A673 (cell line): ENCODE results near the gene ACAP2. TPM values are rescaled to one million over a fixed set of nuclear protein-coding genes. Genes with fewer than 3 reads are reported as not detected.

Experiments used
- BruUV-seq: library from RNA; stranded (reverse); fragments of 400-500 nt; replicated peaks from 2 replicates; lab custom pipeline; 2021; lab: Mats Ljungman, UMichigan
- CTCF ChIA-PET: fragments of 300-600 bp; sonication (Branson Sonifier 250); formaldehyde crosslinking; loops from one replicate; lab custom pipeline; 2022; ENCODE audit warnings: antibody characterized with exemption; lab: Charles Lee
- POLR2A ChIA-PET: fragments of 300-600 bp; sonication (Branson Sonifier 250); formaldehyde crosslinking; loops from one replicate; lab custom pipeline; 2022; ENCODE audit warnings: antibody characterized with exemption; ENCODE audit not compliant: low non-redundant PET; lab: Charles Lee
- DNase-seq: peaks from one replicate; pipeline ENCODE4 v3.0.0-alpha.2; 2015; ENCODE audit warnings: low spot score
- H3K27ac ChIP-seq: fragments of 200-600 bp; sonication (generic); 2 replicates; pipeline ENCODE4 v1.5.1; 2016; ENCODE audit warnings: mixed run types, low read depth, mild to moderate bottlenecking, mixed read lengths, antibody characterized with exemption, low read length; ENCODE audit not compliant: poor library complexity, severe bottlenecking
- H3K27me3 ChIP-seq: fragments of 200-600 bp; sonication (generic); replicated peaks from 2 replicates; pipeline ENCODE4 v1.6.1; 2017; ENCODE audit warnings: mixed run types, low read depth, mild to moderate bottlenecking, mixed read lengths, antibody characterized with exemption, low read length; ENCODE audit not compliant: insufficient read depth, poor library complexity
- H3K36me3 ChIP-seq: fragments of 200-600 bp; sonication (generic); 2 replicates; pipeline ENCODE4 v1.6.1; 2016; ENCODE audit warnings: mixed run types, mild to moderate bottlenecking, mixed read lengths, antibody characterized with exemption, low read length; ENCODE audit not compliant: insufficient read depth, poor library complexity, severe bottlenecking
- H3K4me1 ChIP-seq: fragments of 200-600 bp; sonication (generic); 2 replicates; pipeline ENCODE4 v1.6.1; 2017; ENCODE audit warnings: mixed run types, mild to moderate bottlenecking, mixed read lengths, antibody characterized with exemption, low read length; ENCODE audit not compliant: insufficient read depth, poor library complexity, severe bottlenecking
- H3K4me3 ChIP-seq: fragments of 200-600 bp; sonication (generic); 2 replicates; pipeline ENCODE4 v1.5.1; 2016; ENCODE audit warnings: low read depth, mixed run types, mild to moderate bottlenecking, mixed read lengths, low read length; ENCODE audit not compliant: poor library complexity, severe bottlenecking
- H3K9me3 ChIP-seq: fragments of 200-600 bp; sonication (generic); 2 replicates; pipeline ENCODE4 v1.6.1; 2016; ENCODE audit warnings: mixed run types, low read depth, mild to moderate bottlenecking, mixed read lengths, antibody characterized with exemption, low read length; ENCODE audit not compliant: poor library complexity, severe bottlenecking
- CTCF ChIP-seq: fragments of 300-800, 200-600 bp; sonication (generic); conservative IDR thresholded peaks from 2 replicates; pipeline ENCODE4 v1.5.1; 2017; ENCODE audit warnings: low read depth, mild to moderate bottlenecking, antibody characterized with exemption, low read length, moderate library complexity, mixed read lengths
- EZH2 ChIP-seq: fragments of 200-600 bp; sonication (generic); IDR thresholded peaks from 2 replicates; pipeline ENCODE4 v1.6.1; 2017; ENCODE audit warnings: borderline replicate concordance, low read depth, mild to moderate bottlenecking, mixed read lengths, antibody characterized with exemption, low read length; ENCODE audit not compliant: poor library complexity, severe bottlenecking
- intact Hi-C: fragments of 100-400 bp; cut with micrococcal nuclease; formaldehyde crosslinking; loops from one replicate; pipeline ENCODE4 v1.10.0; 2022; ENCODE audit not compliant: unreplicated experiment
- total RNA-seq: library from RNA; stranded (reverse); gene quantifications from 2 replicates; pipeline ENCODE4 v1.2.3, GENCODE V29; 2021

The ACAP2 gene
- total RNA-seq, 1 experiment from 2014 or later: 47.4 TPM

GRCh38 chr3:195319060-195319459 lies 123.8 kb downstream of the ACAP2 start:
- no peak for DNase-seq
- CTCF ChIA-PET: no interaction called here
- H3K27me3 ChIP-seq: no peaks in the 10 kb centered on the region
- peaks cover 15% of the 10 kb centered on the region for H3K9me3 ChIP-seq
- H3K4me1 ChIP-seq: no peaks in the 10 kb centered on the region
- no TSS peak for BruUV-seq
- no peaks in the 10 kb centered on the region for H3K36me3 ChIP-seq
- H3K4me3 ChIP-seq: no peak overlapping the region
- no peak for TF ChIP-seq CTCF
- TF ChIP-seq EZH2: no peak
- intact Hi-C loops: no loop called here
- POLR2A ChIA-PET: no interaction called here
- H3K27ac ChIP-seq: no peak overlapping the region

- no peak overlapping the region for H3K27ac ChIP-seq
- no peak overlapping the region for H3K4me3 ChIP-seq
- peak; percentile 37 for DNase-seq
- intact Hi-C loops: no loop called here
- peaks cover 13% of the 10 kb centered on the region for H3K4me1 ChIP-seq
- no peak for TF ChIP-seq CTCF
- no peak for TF ChIP-seq EZH2
- no TSS peak for BruUV-seq
- H3K27me3 ChIP-seq: no peaks in the 10 kb centered on the region
- no peaks in the 10 kb centered on the region for H3K36me3 ChIP-seq
- POLR2A ChIA-PET: interaction anchor here (0.7 kb wide), 1 partner anchor 26 kb away, joined by 3 read pairs; no protein-coding TSS in a partner anchor
- H3K9me3 ChIP-seq: no peaks in the 10 kb centered on the region
- CTCF ChIA-PET: no interaction called here
Measured at GRCh38 chr3:195312714-195313113, 130.1 kb downstream of the ACAP2 start.

- H3K27me3 ChIP-seq: no peaks in the 10 kb centered on the region
- ChIA-PET CTCF (no interaction called here), POLR2A (no interaction called here)
- H3K9me3 ChIP-seq: no peaks in the 10 kb centered on the region
- no peak overlapping the region for H3K4me3 ChIP-seq
- DNase-seq: no peak
- BruUV-seq: no TSS peak
- H3K36me3 ChIP-seq: peaks cover 2% of the 10 kb centered on the region
- peaks cover 7% of the 10 kb centered on the region for H3K4me1 ChIP-seq
- intact Hi-C loops: no loop called here
- TF ChIP-seq CTCF (no peak), EZH2 (no peak)
- H3K27ac ChIP-seq: no peak overlapping the region
Measured at GRCh38 chr3:195307711-195308110, 135.1 kb downstream of the ACAP2 start.
